Skeletal muscle tissue (tissue), 4 donors: Measurements from ENCODE around the gene LRP5. TPM values are rescaled to one million over a fixed set of nuclear protein-coding genes. Genes with fewer than 3 reads are reported as not detected.
"Not testable (repeated sequence)": the region's sequence is repeated elsewhere in the genome, so short reads cannot be mapped to it uniquely, and the experiment has no call there.

ENCODE experiments used
- H3K27ac ChIP-seq: one replicate; pipeline ENCODE4 v1.7.0; 2013; ENCODE audit warnings: mild to moderate bottlenecking, low read depth, low read length, inconsistent platforms
- H3K27me3 ChIP-seq, 3 donors: one replicate each; pipeline ENCODE4 v1.7.0; 2013; ENCODE audit warnings: low read length in 3 of 3; ENCODE audit not compliant: control insufficient read depth in 3 of 3, insufficient read depth in 3 of 3
- H3K36me3 ChIP-seq, 3 donors: one replicate each; pipeline ENCODE4 v1.7.0; 2013; ENCODE audit warnings: low read length in 3 of 3; ENCODE audit not compliant: control insufficient read depth in 3 of 3, insufficient read depth in 3 of 3
- H3K4me1 ChIP-seq, 3 donors: one replicate each; pipeline ENCODE4 v1.7.0; 2013; ENCODE audit warnings: low read length in 3 of 3, mild to moderate bottlenecking in 3 of 3; ENCODE audit not compliant: control insufficient read depth in 3 of 3, insufficient read depth in 3 of 3
- H3K4me3 ChIP-seq, 3 donors: one replicate each; pipeline ENCODE4 v1.7.0; 2013; ENCODE audit warnings: low read length in 3 of 3
- H3K9ac ChIP-seq, 3 donors: one replicate each; pipeline ENCODE4 v1.7.0; 2013; ENCODE audit warnings: low read length in 3 of 3, mild to moderate bottlenecking in 3 of 3, moderate library complexity in 2 of 3, low read depth in 1 of 3
- H3K9me3 ChIP-seq, 3 donors: one replicate each; pipeline ENCODE4 v1.7.0; 2013; ENCODE audit warnings: low read length in 3 of 3; ENCODE audit not compliant: control insufficient read depth in 3 of 3
- total RNA-seq: library from RNA; depleted of rRNA; stranded (reverse); fragments of >200 nt; gene quantifications from one replicate; pipeline ENCODE4 v1.2.3, GENCODE V29; 2014
- donor health status: Osteomylitis.

Gene LRP5
- total RNA-seq, 1 donor from 2014 or later, result 31.3 TPM

DNA sequence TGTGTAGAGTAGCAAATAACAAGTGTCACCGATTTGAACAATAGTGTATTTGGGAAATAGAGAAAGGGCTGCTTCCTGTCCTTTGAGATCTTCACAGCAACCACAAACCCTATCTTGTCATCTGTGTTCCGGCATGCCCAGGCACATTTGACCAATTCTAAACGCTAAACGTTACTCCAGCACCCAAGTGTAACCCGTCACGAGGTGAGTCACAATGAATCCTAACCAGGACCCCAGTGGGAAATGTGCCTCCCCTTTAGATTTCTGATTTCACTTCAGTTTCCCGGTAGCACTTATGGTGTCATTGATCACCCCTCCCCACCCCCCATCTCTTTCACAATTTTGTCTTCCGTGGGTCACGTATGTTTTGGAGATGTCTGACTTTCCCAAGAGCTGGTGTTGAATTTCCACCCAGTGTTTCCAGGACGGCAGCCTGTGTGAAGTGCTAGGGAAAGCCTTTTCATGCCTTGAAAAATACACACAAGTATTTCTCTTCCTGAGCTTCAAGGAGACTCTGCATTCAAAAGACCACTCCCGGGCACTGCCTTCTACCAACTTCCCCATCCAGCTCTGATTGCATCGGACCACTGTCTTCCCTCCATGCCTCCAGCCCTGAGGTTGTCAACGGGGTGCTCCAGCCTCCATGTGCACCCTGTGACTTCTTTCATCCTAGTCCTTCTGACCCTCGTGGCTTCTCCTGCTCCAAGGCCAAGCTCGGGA is 30.1 kb upstream of the LRP5 start:
- H3K4me3 ChIP-seq, result no peak overlapping the region
- no peaks in the 10 kb centered on the region for H3K36me3 ChIP-seq
- H3K27ac ChIP-seq, result no peak overlapping the region
- no peaks in the 10 kb centered on the region for H3K27me3 ChIP-seq
- H3K9me3 ChIP-seq, result no peaks in the 10 kb centered on the region
- no peak overlapping the region for H3K9ac ChIP-seq
- H3K4me1 ChIP-seq, result no peaks in the 10 kb centered on the region

DNA sequence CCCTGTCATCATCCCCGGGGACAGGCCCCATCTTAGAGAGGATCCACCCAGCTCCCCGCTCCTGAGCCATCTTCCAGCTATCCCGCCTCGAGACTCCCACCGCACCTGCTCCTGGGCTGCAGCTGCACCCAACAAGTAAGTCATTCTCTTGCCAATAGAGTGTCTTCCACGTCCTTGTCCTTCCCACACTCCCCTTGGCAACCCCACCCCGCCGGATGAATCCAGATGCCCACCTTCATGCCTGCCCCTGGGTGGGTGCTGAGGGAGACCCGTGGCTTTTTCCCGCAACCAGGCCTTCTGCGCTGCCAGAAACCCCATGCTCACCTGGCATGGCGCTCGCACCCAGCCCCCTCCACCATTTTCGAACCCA is 29.5 kb upstream of the LRP5 start:
- Histone ChIP-seq H3K27me3 (no peaks in the 10 kb centered on the region), H3K9me3 (no peaks in the 10 kb centered on the region), H3K9ac (no peak overlapping the region), H3K36me3 (no peaks in the 10 kb centered on the region), H3K4me1 (no peaks in the 10 kb centered on the region), H3K4me3 (no peak overlapping the region), H3K27ac (no peak overlapping the region)

DNA sequence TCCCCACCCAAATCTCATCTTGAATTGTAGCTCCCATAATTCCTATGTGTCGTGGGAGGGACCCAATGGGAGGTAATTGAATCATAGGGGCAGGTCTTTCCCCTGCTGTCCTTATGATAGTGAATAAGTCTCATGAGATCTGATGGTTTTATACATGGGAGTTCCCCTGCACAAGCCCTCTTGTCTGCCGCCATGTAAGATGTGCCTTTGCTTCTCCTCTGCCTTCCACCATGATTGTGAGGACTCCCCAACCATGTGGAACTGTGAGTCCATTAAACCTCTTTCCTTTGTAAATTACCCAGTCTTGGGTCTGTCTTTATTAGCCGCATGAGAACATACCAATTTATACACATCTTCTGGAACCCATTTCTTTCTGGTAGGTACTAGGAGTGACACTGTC is 27.8 kb upstream of the LRP5 start:
- H3K36me3 ChIP-seq, H3K4me1 ChIP-seq, H3K27me3 ChIP-seq, H3K27ac ChIP-seq, H3K9me3 ChIP-seq, H3K4me3 ChIP-seq, H3K9ac ChIP-seq: not testable (repeated sequence)

DNA sequence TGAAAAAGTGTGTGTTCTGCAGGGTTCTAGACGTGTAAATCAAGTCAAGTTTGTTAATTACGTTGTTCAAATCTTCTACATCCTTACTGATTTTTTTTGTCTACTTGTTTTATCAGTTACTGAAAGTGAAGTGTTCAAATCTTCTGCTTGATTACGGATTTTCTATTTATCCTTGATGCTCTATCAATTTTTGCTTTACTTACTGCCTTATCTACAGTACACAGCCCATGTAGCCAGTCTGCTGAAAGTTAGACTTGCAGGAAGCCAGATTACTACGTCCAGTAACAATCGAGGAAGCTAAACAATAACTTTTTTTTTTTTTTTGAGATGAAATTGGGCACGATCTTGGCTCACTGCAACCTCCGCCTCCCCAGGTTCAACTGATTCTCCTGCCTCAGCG is 25.0 kb upstream of the LRP5 start:
- Histone ChIP-seq H3K9ac (no peak overlapping the region), H3K4me1 (no peaks in the 10 kb centered on the region), H3K36me3 (no peaks in the 10 kb centered on the region), H3K27ac (no peak overlapping the region), H3K9me3 (no peaks in the 10 kb centered on the region), H3K4me3 (no peak overlapping the region), H3K27me3 (no peaks in the 10 kb centered on the region)

DNA sequence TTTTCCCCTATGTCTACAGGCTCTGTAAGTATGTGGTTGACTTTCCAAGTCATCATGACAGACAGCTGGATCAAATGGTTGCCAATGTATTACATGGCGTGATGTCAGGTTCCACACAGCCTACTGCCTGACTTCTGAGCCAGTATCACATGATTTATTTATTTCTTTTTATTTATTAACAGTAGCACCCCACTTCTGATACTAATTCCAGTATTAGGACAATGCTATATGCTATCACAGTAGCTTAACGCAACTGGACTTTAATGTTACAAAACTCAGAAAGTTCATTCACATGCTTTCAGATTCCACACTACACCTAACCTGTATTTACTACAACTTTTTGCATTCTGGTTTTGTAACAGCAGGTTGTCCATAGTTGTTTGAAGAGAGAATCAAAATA is 22.9 kb upstream of the LRP5 start:
- Histone ChIP-seq H3K9me3 (no peaks in the 10 kb centered on the region), H3K36me3 (no peaks in the 10 kb centered on the region), H3K27ac (no peak overlapping the region), H3K4me3 (no peak overlapping the region), H3K9ac (no peak overlapping the region), H3K27me3 (no peaks in the 10 kb centered on the region), H3K4me1 (no peaks in the 10 kb centered on the region)

DNA sequence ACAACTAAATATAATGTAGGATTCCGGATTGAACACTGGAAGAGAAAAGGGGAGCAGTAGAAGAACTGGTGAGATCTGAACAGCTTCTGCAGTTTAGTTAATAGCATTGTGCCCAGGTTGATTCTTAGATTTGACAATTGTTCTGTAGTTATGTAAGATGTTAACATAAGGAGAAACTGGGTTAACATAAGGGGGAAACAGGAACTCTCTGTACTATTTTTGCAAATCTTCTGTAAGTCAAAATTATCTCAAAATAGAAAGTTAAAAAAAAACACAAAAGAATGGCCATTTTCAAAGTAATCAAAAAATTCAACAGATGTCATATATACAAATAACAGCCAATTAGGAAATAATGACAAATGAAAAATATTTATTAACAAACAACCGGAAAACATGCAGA is 18.7 kb upstream of the LRP5 start:
- Histone ChIP-seq H3K9ac (no peak overlapping the region), H3K4me1 (peaks cover 3 to 10% (median 10%) of the 10 kb centered on the region in 3 donors), H3K4me3 (no peak overlapping the region), H3K27ac (no peak overlapping the region), H3K36me3 (no peaks in the 10 kb centered on the region), H3K9me3 (no peaks in the 10 kb centered on the region), H3K27me3 (no peaks in the 10 kb centered on the region)

DNA sequence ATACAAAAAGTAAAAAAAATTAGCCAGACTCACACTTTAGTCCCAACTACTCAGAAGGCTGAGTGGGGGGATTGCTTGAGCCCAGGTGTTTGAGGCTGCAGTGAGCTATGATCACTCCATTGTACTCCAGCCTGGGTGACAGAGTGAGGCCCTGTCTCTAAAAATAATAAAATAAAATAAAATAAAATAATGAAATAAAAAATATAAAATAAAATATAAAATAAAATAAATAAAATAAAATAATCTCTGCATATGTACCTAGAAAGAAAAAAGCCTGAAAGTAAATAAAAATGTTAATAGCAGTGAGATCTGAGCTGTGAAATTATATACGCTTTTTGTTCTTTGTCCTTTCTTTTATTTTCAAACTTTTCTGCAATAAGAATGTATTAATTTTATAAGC is 17.1 kb upstream of the LRP5 start:
- peaks cover 3 to 12% (median 10%) of the 10 kb centered on the region in 3 donors for H3K4me1 ChIP-seq
- H3K9ac ChIP-seq, result no peak overlapping the region
- H3K27ac ChIP-seq, result no peak overlapping the region
- H3K9me3 ChIP-seq, result no peaks in the 10 kb centered on the region
- no peak overlapping the region for H3K4me3 ChIP-seq
- H3K36me3 ChIP-seq, result no peaks in the 10 kb centered on the region
- no peaks in the 10 kb centered on the region for H3K27me3 ChIP-seq

DNA sequence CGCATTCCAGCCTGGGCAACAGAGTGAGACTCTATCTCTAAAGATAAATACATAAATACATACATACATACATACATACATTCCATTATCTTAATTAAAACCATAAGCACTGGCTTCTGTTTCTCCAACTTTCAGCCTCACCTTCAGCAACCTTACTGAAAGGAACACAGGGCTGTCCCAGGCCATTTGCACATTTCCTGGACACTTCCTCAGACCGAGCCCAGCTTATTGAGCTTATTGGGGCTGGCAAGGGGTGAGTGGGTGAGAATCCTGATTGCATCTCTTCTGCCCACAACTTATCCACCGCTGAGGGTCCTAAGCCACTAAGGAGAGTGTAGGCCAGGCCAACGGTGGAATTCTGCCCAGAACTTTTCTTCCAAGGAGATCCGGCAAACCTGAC is 16.5 kb upstream of the LRP5 start:
- peaks cover 3 to 12% (median 10%) of the 10 kb centered on the region in 3 donors for H3K4me1 ChIP-seq
- H3K9ac ChIP-seq, result no peak overlapping the region
- H3K9me3 ChIP-seq, result no peaks in the 10 kb centered on the region
- H3K36me3 ChIP-seq, result no peaks in the 10 kb centered on the region
- no peak overlapping the region for H3K4me3 ChIP-seq
- H3K27ac ChIP-seq, result no peak overlapping the region
- no peaks in the 10 kb centered on the region for H3K27me3 ChIP-seq

DNA sequence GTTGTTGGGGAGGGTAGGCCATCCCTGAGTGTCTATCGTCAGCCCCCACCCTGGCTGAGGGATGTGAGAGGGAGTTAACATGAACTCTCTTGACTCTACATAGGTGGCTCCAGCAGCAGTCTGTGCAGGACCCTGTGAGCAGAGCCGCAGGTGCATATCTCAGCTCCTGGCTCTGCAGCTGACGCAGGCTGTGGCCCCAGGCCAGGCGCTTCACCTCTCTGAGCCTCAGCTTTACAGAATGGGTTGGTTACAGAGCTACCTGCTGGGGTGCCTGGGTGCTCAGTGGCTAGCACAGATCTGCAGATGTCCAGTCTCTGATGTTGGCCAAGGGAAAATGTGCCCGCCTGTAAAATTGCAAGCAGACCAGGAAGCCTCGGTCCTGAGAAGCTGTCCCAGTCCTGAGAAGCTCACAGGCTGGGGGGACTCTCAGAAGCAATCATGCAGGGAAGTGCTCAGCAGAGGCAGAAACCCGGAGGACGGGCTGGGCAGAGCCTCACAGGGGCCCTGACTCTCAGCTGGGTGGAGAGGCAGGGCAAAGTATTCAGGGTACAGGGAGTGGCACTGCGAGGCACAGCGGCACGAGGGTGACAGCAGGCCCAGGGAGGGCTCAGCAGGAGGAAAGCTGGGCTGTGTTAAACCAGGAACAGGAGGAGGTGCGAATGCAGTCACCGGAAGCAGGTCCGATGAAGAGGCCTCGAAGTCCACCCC is 15.9 kb upstream of the LRP5 start:
- peaks cover 3 to 12% (median 10%) of the 10 kb centered on the region in 3 donors for H3K4me1 ChIP-seq
- H3K27me3 ChIP-seq, result no peaks in the 10 kb centered on the region
- no peak overlapping the region for H3K4me3 ChIP-seq
- H3K9me3 ChIP-seq, result no peaks in the 10 kb centered on the region
- H3K27ac ChIP-seq, result no peak overlapping the region
- H3K9ac ChIP-seq, result peak overlapping the region in 1 of 3 donors; percentile 8
- H3K36me3 ChIP-seq, result no peaks in the 10 kb centered on the region

DNA sequence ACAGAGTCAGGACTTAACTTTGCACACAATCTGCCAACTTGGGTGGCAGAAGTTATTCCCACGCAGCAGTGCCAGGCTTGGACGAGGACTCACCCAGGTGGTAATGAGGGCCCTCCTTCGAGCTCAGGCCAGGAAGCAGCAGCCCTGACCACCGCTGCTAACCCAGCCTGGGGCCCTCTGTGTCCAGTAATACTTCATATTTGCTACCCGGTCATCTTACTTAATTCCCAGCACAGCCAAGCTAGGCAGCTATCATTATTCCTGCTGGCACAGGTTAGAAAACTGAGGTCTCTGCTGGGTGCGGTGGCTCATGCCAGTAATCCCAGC is 15.4 kb upstream of the LRP5 start:
- Histone ChIP-seq H3K36me3 (no peaks in the 10 kb centered on the region), H3K9ac (no peak overlapping the region), H3K9me3 (no peaks in the 10 kb centered on the region), H3K27ac (no peak overlapping the region), H3K4me3 (no peak overlapping the region), H3K27me3 (no peaks in the 10 kb centered on the region), H3K4me1 (peaks cover 3 to 12% (median 10%) of the 10 kb centered on the region in 3 donors)
